GM18505 (cell line): ENCODE data around the gene SLC2A5.
"Not testable (repeated sequence)": the region's sequence is repeated elsewhere in the genome, so short reads cannot be mapped to it uniquely, and the experiment has no call there.

Source experiments
- ATAC-seq: cut with Tn5 transposase; IDR thresholded peaks from one replicate; pipeline ENCODE4 v1.9.1; 2021; ENCODE audit not compliant: unreplicated experiment
- POLR2A ChIP-seq: IDR thresholded peaks from 4 replicates; pipeline ENCODE4 v1.6.1; 2011; ENCODE audit warnings: borderline replicate concordance; ENCODE audit not compliant: insufficient read depth, insufficient read length; ENCODE audit errors: extremely low read depth

SLC2A5 gene

GRCh38 chr1:9100471-9101043, 31.1 kb upstream of the SLC2A5 start:
- ATAC-seq, result no peak
- no peak for TF ChIP-seq POLR2A

GRCh38 chr1:9099555-9099954, 30.1 kb upstream of the SLC2A5 start:
- TF ChIP-seq POLR2A, result no peak
- ATAC-seq, result no peak

GRCh38 chr1:9097947-9098705, 28.7 kb upstream of the SLC2A5 start:
- ATAC-seq, result no peak
- TF ChIP-seq POLR2A, result no peak

- ATAC-seq, result no peak
- no peak for TF ChIP-seq POLR2A
Observed at GRCh38 chr1:9095818-9096217, 26.4 kb upstream of the SLC2A5 start.

DNA sequence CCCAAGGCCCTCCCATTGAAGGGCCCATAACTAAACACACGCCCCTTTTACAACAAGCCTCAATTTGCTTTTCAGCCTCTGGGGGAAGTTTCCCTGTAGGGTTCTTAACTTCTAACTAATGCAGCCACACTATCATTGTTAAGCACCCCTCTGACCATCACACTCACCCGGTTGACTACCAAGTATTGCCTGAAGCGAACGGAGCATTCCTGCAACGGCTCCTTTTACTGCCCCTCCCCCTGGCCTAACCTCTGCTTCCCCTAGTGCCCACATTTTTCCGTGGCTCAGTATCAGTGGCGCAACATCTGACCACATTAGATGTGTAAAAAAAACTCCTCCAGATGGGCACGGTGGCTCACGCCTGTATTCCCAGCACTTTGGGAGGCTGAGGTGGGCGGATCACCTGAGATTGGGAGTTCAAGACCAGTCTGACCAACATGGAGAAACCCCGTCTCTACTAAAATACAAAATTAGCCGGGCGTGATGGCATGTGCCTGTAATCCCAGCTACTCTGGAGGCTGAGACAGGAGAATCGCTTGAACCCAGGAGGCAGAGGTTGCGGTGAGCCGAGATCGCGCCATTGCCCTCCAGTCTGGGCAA, 24.7 kb upstream of the SLC2A5 start:
- not testable (repeated sequence) for ATAC-seq

DNA sequence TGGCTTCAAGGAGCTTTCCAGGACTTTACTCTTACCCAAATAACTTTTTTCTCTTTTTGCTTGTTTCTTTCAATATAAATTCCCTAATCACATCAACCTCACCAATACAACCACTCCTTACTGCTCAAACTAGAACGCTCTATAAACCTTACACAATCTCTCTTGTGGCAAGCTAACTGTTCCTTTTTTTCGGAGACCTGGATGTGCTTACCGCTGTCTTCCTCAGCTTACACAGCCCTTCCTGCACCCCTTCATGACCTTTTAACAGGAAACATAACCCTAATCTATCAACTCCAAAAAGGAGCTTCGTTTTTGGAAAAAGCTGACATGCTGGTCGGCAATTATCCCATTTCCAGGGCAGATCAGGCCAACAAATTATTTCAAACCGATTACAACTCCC, 24.1 kb upstream of the SLC2A5 start:
- TF ChIP-seq POLR2A, result no peak
- ATAC-seq, result no peak

DNA sequence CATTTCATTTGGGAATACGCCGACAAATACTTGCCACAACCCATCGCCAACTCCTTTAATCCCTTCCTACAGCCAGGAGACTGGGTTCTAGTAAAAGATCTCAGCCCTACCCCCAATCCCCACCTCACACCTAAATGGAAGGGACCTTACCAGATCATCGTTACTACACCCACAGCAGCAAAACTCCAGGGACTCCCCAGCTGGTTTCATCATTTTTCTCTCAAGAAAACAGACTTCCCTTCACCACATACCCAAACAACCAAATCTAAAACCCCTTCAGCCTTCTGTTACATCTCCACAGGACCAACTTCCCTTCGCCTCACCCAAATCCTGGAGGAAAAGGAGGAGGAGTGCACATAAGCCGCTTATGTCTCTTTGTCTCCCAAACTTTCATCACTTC, 23.7 kb upstream of the SLC2A5 start:
- ATAC-seq, result no peak
- TF ChIP-seq POLR2A, result no peak

DNA sequence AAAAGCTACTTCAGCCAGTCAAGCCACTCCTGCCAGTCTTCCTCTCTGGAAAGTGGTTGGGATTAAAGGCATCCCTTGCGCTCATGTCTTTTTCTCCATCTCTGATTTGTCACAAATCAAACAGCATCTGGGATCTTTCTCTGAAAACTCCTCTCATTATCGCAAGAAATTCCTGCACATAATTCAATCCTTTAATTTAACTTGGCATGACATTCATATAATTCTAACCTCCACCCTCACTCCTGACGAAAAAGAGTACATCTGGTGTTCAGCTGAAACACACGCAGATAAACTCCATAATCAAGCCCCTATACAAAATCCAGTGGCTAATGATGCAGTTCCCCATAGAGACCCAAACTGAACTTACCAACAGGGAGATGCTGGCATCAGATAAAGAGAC, 19.4 kb upstream of the SLC2A5 start:
- ATAC-seq, result no peak
- no peak for TF ChIP-seq POLR2A

DNA sequence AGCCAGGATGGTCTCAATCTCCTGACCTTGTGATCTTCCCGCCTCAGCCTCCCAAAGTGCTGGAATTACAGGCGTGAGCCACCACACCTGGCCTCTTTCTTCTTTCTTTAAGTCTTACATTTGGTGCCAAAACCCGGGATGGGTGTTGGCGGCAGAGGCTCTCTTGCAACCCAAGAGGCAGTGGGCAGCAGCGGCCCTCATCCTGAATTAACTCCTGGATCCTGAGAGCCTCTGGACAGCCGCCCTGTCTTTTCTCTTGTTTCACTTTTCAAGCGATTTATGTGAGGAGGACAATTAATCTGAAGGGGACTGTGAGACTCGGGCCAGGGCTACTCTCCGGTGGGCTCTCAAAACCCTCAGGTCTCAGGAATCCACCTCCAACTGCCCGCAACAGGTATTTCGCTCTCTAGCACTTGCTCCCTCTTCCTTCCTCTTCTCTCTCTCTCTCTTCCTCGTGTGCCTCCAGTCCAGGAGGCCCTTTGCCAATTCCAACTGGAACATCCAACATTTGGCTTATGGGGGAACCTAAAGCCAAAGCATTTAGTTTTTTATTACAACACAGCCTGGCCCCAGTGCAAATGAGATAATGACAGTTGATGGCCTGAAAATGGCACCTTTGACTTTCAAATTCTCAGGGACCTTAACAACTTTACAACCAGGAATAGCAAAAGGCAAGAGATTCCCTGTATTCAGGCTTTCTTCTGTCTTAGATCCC, 18.1 kb upstream of the SLC2A5 start:
- no peak for TF ChIP-seq POLR2A
- ATAC-seq, result no peak

GRCh38 chr1:9086796-9087195, 17.4 kb upstream of the SLC2A5 start:
- no peak for ATAC-seq
- no peak for TF ChIP-seq POLR2A

- no peak for ATAC-seq
- no peak for TF ChIP-seq POLR2A
Observed at GRCh38 chr1:9086045-9086444, 16.6 kb upstream of the SLC2A5 start.

- no peak for TF ChIP-seq POLR2A
- no peak for ATAC-seq
Observed at GRCh38 chr1:9085306-9085940, 16.0 kb upstream of the SLC2A5 start.

- ATAC-seq, result no peak
- no peak for TF ChIP-seq POLR2A
Observed at GRCh38 chr1:9084906-9085305, 15.5 kb upstream of the SLC2A5 start.
